Trophoblast cell (in vitro differentiated cells and primary cell): ENCODE measurements around the gene SLC38A9.

Source experiments
- DNase-seq, 2 donors: peaks; one replicate each; pipeline ENCODE4 v3.0.0-alpha.2; 2016
- H2AFZ ChIP-seq: 2 replicates; pipeline ENCODE4 v1.6.1; 2013; ENCODE audit warnings: low read length, moderate library complexity, mild to moderate bottlenecking; ENCODE audit not compliant: insufficient read depth, poor library complexity
- H2AK5ac ChIP-seq: 2 replicates; pipeline ENCODE4 v1.6.1; 2013; ENCODE audit warnings: mild to moderate bottlenecking, low read length
- H2BK120ac ChIP-seq: 2 replicates; pipeline ENCODE4 v1.6.1; 2013; ENCODE audit warnings: low read length, mild to moderate bottlenecking, moderate library complexity; ENCODE audit not compliant: insufficient read depth, poor library complexity
- H2BK12ac ChIP-seq: 2 replicates; pipeline ENCODE4 v1.6.1; 2013; ENCODE audit warnings: mild to moderate bottlenecking, low read length, moderate library complexity
- H2BK5ac ChIP-seq: 2 replicates; pipeline ENCODE4 v1.6.1; 2013; ENCODE audit warnings: low read length, low read depth, moderate library complexity, mild to moderate bottlenecking; ENCODE audit not compliant: poor library complexity
- H3K14ac ChIP-seq: 2 replicates; pipeline ENCODE4 v1.6.1; 2013; ENCODE audit warnings: mild to moderate bottlenecking, low read length
- H3K18ac ChIP-seq: 2 replicates; pipeline ENCODE4 v1.6.1; 2013; ENCODE audit warnings: mild to moderate bottlenecking, low read length
- H3K23ac ChIP-seq: 2 replicates; pipeline ENCODE4 v1.6.1; 2013; ENCODE audit warnings: low read length
- H3K27ac ChIP-seq: 2 replicates; pipeline ENCODE4 v1.5.1; 2013; ENCODE audit warnings: low read depth, mild to moderate bottlenecking, inconsistent platforms, low read length, moderate library complexity
- H3K27me3 ChIP-seq: 2 replicates; pipeline ENCODE4 v1.6.1; 2013; ENCODE audit warnings: inconsistent platforms, mild to moderate bottlenecking, low read length, moderate library complexity; ENCODE audit not compliant: insufficient read depth
- H3K36me3 ChIP-seq, 2 experiments: 1 replicate in 1 of 2; 2 replicates in 1 of 2; pipeline ENCODE4 v1.6.1; 2013; ENCODE audit warnings: low read length in 2 of 2, mild to moderate bottlenecking in 2 of 2, moderate library complexity in 1 of 2; ENCODE audit not compliant: insufficient read depth in 2 of 2, control insufficient read depth in 1 of 2
- H3K4ac ChIP-seq: 2 replicates; pipeline ENCODE4 v1.6.1; 2013; ENCODE audit warnings: low read depth, mild to moderate bottlenecking, low read length, moderate library complexity
- H3K4me1 ChIP-seq, 2 experiments: 1 replicate in 1 of 2; 2 replicates in 1 of 2; pipeline ENCODE4 v1.6.1; 2013; ENCODE audit warnings: low read length in 2 of 2, mild to moderate bottlenecking in 2 of 2, moderate library complexity in 1 of 2; ENCODE audit not compliant: insufficient read depth in 2 of 2, control insufficient read depth in 1 of 2
- H3K4me2 ChIP-seq: 2 replicates; pipeline ENCODE4 v1.6.1; 2013; ENCODE audit warnings: inconsistent platforms, mild to moderate bottlenecking, low read length, moderate library complexity
- H3K4me3 ChIP-seq: 2 replicates; pipeline ENCODE4 v1.5.1; 2013; ENCODE audit warnings: mild to moderate bottlenecking, low read depth, low read length, inconsistent platforms
- H3K79me1 ChIP-seq: one replicate; pipeline ENCODE4 v1.6.1; 2013; ENCODE audit warnings: low read length
- H3K79me2 ChIP-seq: 2 replicates; pipeline ENCODE4 v1.6.1; 2013; ENCODE audit warnings: low read length, mild to moderate bottlenecking; ENCODE audit not compliant: control insufficient read depth, insufficient read depth, poor library complexity
- H3K9ac ChIP-seq: 2 replicates; pipeline ENCODE4 v1.6.1; 2013; ENCODE audit warnings: mild to moderate bottlenecking, low read length
- H3K9me3 ChIP-seq: 2 replicates; pipeline ENCODE4 v1.6.1; 2013; ENCODE audit warnings: low read depth, mild to moderate bottlenecking, control low read depth, inconsistent platforms, low read length; ENCODE audit not compliant: insufficient read depth
- H4K12ac ChIP-seq: 2 replicates; pipeline ENCODE4 v1.6.1; 2013; ENCODE audit warnings: low read depth, mild to moderate bottlenecking, low read length, moderate library complexity
- H4K8ac ChIP-seq: 2 replicates; pipeline ENCODE4 v1.6.1; 2013; ENCODE audit warnings: low read depth, mild to moderate bottlenecking, low read length, moderate library complexity
- H4K91ac ChIP-seq: one replicate; pipeline ENCODE4 v1.6.1; 2013; ENCODE audit warnings: low read depth, mild to moderate bottlenecking, low read length, moderate library complexity
- WGBS: extraction: QIAGEN DNeasy Blood & Tissue Kit; methylation state at CpG from one replicate; pipeline ENCODE4 v1.1.7; 2013; ENCODE audit warnings: missing lambda C conversion rate; ENCODE audit not compliant: insufficient read length, insufficient coverage; ENCODE audit errors: extremely low coverage; 5-methylcytosine and 5-hydroxymethylcytosine counted together

SLC38A9 gene

DNA sequence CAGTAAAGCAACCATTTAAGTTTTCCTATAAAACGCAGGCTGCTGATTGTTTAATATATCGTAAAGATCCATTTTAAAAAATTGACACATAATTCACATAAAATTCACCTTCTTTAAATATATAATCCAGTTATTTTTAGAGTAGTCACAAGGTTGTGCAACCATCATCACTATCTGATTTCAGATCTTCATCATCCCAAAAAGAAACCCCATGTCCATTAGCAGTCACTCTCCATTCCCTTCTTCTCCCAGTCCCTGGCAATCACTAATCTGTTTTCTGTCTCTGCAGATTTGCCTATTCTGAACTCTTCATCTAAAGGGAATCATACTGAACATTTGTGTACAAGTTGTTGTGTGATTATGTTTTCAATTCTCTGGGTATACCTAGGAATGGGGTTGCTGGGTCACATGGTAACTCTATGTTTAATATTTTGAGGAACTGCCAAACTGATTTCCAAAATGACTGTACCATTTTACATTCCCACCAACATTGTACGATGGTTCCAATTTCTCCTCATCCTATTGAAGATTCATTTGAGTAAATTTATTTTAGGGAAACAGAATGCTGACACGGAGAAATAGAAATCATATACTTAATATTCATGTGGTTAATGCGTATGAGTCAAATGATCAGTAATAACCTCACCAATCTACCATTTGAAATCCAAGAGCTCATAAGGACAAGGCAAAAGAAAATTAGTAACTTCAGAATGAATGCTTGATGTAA lies 119.6 kb downstream of the SLC38A9 start:
- Histone ChIP-seq H3K9ac (no peak overlapping the region), H4K8ac (no peak overlapping the region), H3K27ac (no peak overlapping the region), H3K4me2 (no peak overlapping the region), H3K4ac (no peak overlapping the region), H3K4me1 (peaks cover 2 to 6% of the 10 kb centered on the region in 2 experiments), H2AFZ (no peak overlapping the region), H3K79me1 (peaks cover 12% of the 10 kb centered on the region), H2BK120ac (peak overlapping the region; percentile 84), H4K91ac (no peak overlapping the region), H4K12ac (no peak overlapping the region), H3K4me3 (no peak overlapping the region), H3K36me3 (no peaks in the 10 kb centered on the region), H2AK5ac (no peak overlapping the region), H2BK5ac (no peak overlapping the region), H3K79me2 (no peaks in the 10 kb centered on the region), H3K23ac (no peak overlapping the region), H2BK12ac (no peak overlapping the region), H3K9me3 (no peaks in the 10 kb centered on the region), H3K14ac (no peak overlapping the region), H3K18ac (no peak overlapping the region), H3K27me3 (no peaks in the 10 kb centered on the region)
- no peak for DNase-seq
- no CpG with 5 or more reads among the region's 5 CpGs for WGBS

DNA sequence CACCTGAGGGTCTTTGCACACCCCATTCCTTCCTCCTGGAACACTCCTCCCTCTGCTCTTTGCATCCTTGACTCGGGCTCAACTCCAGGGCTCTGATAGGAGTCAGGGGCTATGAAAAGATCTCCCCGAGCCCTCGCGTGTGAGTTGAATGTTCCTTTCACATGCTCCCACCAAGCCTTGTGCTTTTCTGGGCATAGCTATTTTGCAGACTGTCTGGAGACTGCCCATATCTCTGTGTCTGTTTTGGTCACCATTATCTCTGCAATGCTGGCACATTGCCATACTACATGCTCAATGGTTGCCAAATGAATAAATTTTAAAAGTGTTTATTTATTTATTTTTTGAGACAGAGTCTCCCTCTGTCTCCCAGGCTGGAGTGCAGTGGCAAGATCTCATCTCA lies 120.4 kb downstream of the SLC38A9 start:
- Histone ChIP-seq H4K91ac (peak overlapping the region; percentile 11), H3K23ac (no peak overlapping the region), H3K27ac (no peak overlapping the region), H3K9me3 (no peaks in the 10 kb centered on the region), H4K8ac (peak overlapping the region; percentile 12), H4K12ac (no peak overlapping the region), H3K4ac (no peak overlapping the region), H3K36me3 (no peaks in the 10 kb centered on the region), H2BK5ac (no peak overlapping the region), H3K9ac (no peak overlapping the region), H2BK120ac (peak overlapping the region; percentile 6), H3K4me3 (no peak overlapping the region), H2BK12ac (peak overlapping the region; percentile 21), H3K4me1 (peaks cover 0 to 2% of the 10 kb centered on the region in 2 experiments), H2AFZ (no peak overlapping the region), H3K79me2 (no peaks in the 10 kb centered on the region), H2AK5ac (peak overlapping the region; percentile 7), H3K27me3 (no peaks in the 10 kb centered on the region), H3K4me2 (no peak overlapping the region), H3K79me1 (peaks cover 8% of the 10 kb centered on the region), H3K14ac (no peak overlapping the region), H3K18ac (no peak overlapping the region)
- no peak for DNase-seq
- WGBS = no CpG with 5 or more reads among the region's 4 CpGs

DNA sequence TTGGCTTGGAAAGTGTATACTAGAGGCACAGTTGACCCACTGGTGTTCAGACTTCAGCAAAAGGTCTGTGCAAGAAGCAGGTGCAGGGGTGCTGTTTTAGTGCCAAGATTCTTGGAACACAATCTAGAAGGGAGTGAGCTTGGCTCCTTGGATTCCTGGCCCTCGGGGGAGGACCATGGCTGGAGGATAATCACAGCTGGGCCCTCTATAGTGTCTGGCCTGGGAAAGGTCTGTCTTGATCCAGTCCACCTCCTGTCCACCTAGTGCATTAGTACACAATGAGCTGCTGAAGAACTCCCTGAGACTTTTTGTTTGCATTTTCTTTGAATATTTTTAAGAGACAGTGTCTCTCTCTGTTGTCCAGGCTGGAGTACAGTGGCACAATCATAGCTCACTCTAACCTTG lies 126.9 kb downstream of the SLC38A9 start:
- Histone ChIP-seq H2BK120ac (no peak overlapping the region), H4K8ac (no peak overlapping the region), H2BK12ac (peak overlapping the region; percentile 2), H3K9ac (no peak overlapping the region), H2AFZ (no peak overlapping the region), H3K9me3 (no peaks in the 10 kb centered on the region), H3K4me1 (peaks cover 2% of the 10 kb centered on the region in 2 experiments), H3K27ac (no peak overlapping the region), H4K91ac (peak overlapping the region; percentile 39), H3K79me1 (peaks cover 6% of the 10 kb centered on the region), H4K12ac (no peak overlapping the region), H3K4me2 (no peak overlapping the region), H3K18ac (no peak overlapping the region), H2AK5ac (no peak overlapping the region), H3K36me3 (no peaks in the 10 kb centered on the region), H3K4ac (no peak overlapping the region), H3K4me3 (no peak overlapping the region), H3K23ac (no peak overlapping the region), H3K79me2 (no peaks in the 10 kb centered on the region), H3K14ac (no peak overlapping the region), H3K27me3 (no peaks in the 10 kb centered on the region), H2BK5ac (no peak overlapping the region)
- no peak for DNase-seq
- WGBS = no CpG with 5 or more reads among the region's 1 CpG

DNA sequence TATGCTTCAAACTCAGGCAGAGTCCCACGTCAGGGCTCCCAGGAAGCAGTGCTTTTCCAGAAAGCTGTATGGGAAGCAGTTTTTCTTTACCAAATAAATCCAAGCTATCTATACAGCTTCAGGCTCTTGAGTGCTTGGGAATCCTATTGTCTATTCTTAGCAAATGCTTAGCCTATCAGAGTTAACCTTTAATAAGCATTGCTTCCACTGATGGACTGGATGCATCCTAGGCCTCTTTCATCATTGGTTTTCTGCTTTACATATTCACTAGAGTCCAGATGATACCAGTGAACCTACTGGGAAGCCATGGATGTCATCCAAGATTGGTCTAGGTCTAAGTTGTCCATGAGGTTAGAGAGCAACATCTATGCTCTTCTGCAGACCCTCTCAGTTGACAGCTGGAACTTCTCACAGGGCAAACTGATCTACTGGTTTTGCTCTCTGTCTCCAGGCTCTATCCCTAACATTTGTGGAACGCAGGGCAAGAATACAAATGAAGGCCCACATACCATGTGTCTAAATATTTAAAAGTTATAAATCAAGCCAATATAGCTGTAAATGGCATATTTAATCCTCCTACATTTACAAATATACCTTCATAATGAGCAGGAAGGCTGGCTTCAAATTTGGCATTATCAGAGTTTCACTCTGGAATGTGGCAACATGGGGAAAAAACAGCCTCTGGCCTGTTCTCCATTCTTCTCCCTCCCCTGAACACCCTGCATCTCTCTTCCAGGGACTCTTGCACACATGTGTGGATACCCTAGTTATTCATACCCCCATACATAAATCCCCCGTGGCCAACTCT lies 127.5 kb downstream of the SLC38A9 start:
- no peak overlapping the region for H3K9ac ChIP-seq
- H4K91ac ChIP-seq = peak overlapping the region; percentile 39
- no peak for DNase-seq
- H2BK120ac ChIP-seq = peak overlapping the region; percentile 11
- no CpG with 5 or more reads among the region's 3 CpGs for WGBS
- H3K23ac ChIP-seq = no peak overlapping the region
- peaks cover 2 to 7% of the 10 kb centered on the region in 2 experiments for H3K4me1 ChIP-seq
- no peak overlapping the region for H4K8ac ChIP-seq
- no peak overlapping the region for H3K18ac ChIP-seq
- H3K79me1 ChIP-seq = peaks cover 11% of the 10 kb centered on the region
- no peaks in the 10 kb centered on the region for H3K36me3 ChIP-seq
- peak overlapping the region; percentile 23 for H3K27ac ChIP-seq
- no peak overlapping the region for H2AK5ac ChIP-seq
- peak overlapping the region; percentile 22 for H2BK12ac ChIP-seq
- H3K14ac ChIP-seq = no peak overlapping the region
- no peak overlapping the region for H3K4me2 ChIP-seq
- no peak overlapping the region for H4K12ac ChIP-seq
- no peaks in the 10 kb centered on the region for H3K79me2 ChIP-seq
- no peaks in the 10 kb centered on the region for H3K9me3 ChIP-seq
- no peak overlapping the region for H2BK5ac ChIP-seq
- H3K27me3 ChIP-seq = no peaks in the 10 kb centered on the region
- H2AFZ ChIP-seq = no peak overlapping the region
- no peak overlapping the region for H3K4me3 ChIP-seq
- H3K4ac ChIP-seq = no peak overlapping the region
